HCT116 (cell line): ENCODE data around the gene SUZ12. TPM values are rescaled to one million over a fixed set of nuclear protein-coding genes. Genes with fewer than 3 reads are reported as not detected.
"Not testable (repeated sequence)": the region's sequence is repeated elsewhere in the genome, so short reads cannot be mapped to it uniquely, and the experiment has no call there.

ENCODE experiments used
- ATAC-seq: fragments of 200-7000 bp; cut with Tn5 transposase; 2 replicates; pipeline ENCODE4 v1.9.1; 2020; ENCODE audit warnings: mild to moderate bottlenecking, moderate library complexity
- BruUV-seq: library from RNA; stranded (reverse); fragments of 400-500 nt; replicated peaks from 2 replicates; lab custom pipeline; 2021; lab: Mats Ljungman, UMichigan
- CTCF ChIA-PET: fragments of 300-600 bp; sonication (Branson Sonifier 250); formaldehyde crosslinking; loops from one replicate; lab custom pipeline; 2021; ENCODE audit warnings: antibody characterized with exemption; lab: Charles Lee
- POLR2A ChIA-PET: fragments of 300-600, 350-600 bp; sonication (Branson Sonifier 250); formaldehyde crosslinking; loops from one replicate; lab custom pipeline; 2021; ENCODE audit warnings: antibody characterized with exemption; lab: Charles Lee
- RAD21 ChIA-PET, 2 experiments: fragments of 300-600 bp; sonication (Branson Sonifier 250); formaldehyde crosslinking; loops; one replicate each; lab custom pipeline; 2023; ENCODE audit warnings: low total read pairs in 2 of 2; ENCODE audit not compliant: uncharacterized antibody in 2 of 2, unreplicated experiment in 2 of 2, low non-redundant PET in 1 of 2; lab: Charles Lee
- DNase-seq: peaks from one replicate; pipeline ENCODE4 v3.0.0-alpha.2; 2010; ENCODE audit warnings: low read depth, low spot score
- H2AFZ ChIP-seq: fragments of 200-600 bp; shearing (Covaris generic), sonication (generic); 2 replicates; pipeline ENCODE4 v1.6.1; 2017; ENCODE audit warnings: low read depth, mixed run types, mixed read lengths, antibody characterized with exemption, low read length; ENCODE audit not compliant: poor library complexity, severe bottlenecking
- H3K27ac ChIP-seq: 2 replicates; pipeline ENCODE4 v1.5.1; 2012; ENCODE audit warnings: low read depth, low read length
- H3K27me3 ChIP-seq: fragments of 200-600 bp; sonication (generic); 2 replicates; pipeline ENCODE4 v1.6.1; 2016; ENCODE audit warnings: mixed run types, low read length, mixed read lengths; ENCODE audit not compliant: insufficient read depth
- H3K36me3 ChIP-seq, 2 experiments: fragments of 200-500 bp in 1 of 2; fragments of 200-600 bp in 1 of 2; sonication (Bioruptor generic) in 1 of 2; sonication (generic) in 1 of 2; 2 replicates each; pipeline versions ENCODE4 v1.5.1 to v1.6.1; 2014 to 2016; ENCODE audit warnings: low read length in 2 of 2, inconsistent platforms in 1 of 2, mixed read lengths in 1 of 2, mixed run types in 1 of 2; ENCODE audit not compliant: insufficient read depth in 2 of 2, control insufficient read depth in 1 of 2
- H3K4me1 ChIP-seq, 2 experiments: fragments of 200-600 bp in 1 of 2; sonication (generic) in 1 of 2; 2 replicates each; pipeline versions ENCODE4 v1.5.1 to v1.6.1; 2012 to 2017; ENCODE audit warnings: low read length in 2 of 2, inconsistent platforms in 1 of 2, mild to moderate bottlenecking in 1 of 2, mixed read lengths in 1 of 2, mixed run types in 1 of 2, moderate library complexity in 1 of 2; ENCODE audit not compliant: insufficient read depth in 2 of 2, control insufficient read depth in 1 of 2
- H3K4me2 ChIP-seq: fragments of 200-600 bp; sonication (generic); 2 replicates; pipeline ENCODE4 v1.6.1; 2017; ENCODE audit warnings: mixed run types, low read length, mixed read lengths
- H3K4me3 ChIP-seq, 2 experiments: fragments of 200-600 bp in 1 of 2; sonication (generic) in 1 of 2; replicated peaks in 1 of 2; 2 replicates each; pipeline ENCODE4 v1.5.1; 2011 to 2016; ENCODE audit warnings: low read length in 2 of 2, control low read depth in 1 of 2, low read depth in 1 of 2, mild to moderate bottlenecking in 1 of 2, mixed read lengths in 1 of 2, mixed run types in 1 of 2
- H3K79me2 ChIP-seq: fragments of 200-600 bp; sonication (generic); 2 replicates; pipeline ENCODE4 v1.6.1; 2017; ENCODE audit warnings: mild to moderate bottlenecking, mixed run types, low read length, moderate library complexity, mixed read lengths; ENCODE audit not compliant: insufficient read depth
- H3K9ac ChIP-seq: fragments of 200-600 bp; sonication (generic); 2 replicates; pipeline ENCODE4 v1.6.1; 2016; ENCODE audit warnings: low read length, mixed read lengths
- H3K9me2 ChIP-seq: fragments of 200-600 bp; sonication (generic), shearing (Covaris generic); 2 replicates; pipeline ENCODE4 v1.6.1; 2017; ENCODE audit warnings: mixed run types, mild to moderate bottlenecking, moderate library complexity; ENCODE audit not compliant: insufficient read depth
- H3K9me3 ChIP-seq, 2 experiments: fragments of 200-500 bp in 1 of 2; fragments of 200-600 bp in 1 of 2; sonication (Bioruptor generic) in 1 of 2; sonication (generic) in 1 of 2; 2 replicates each; pipeline ENCODE4 v1.6.1; 2014 to 2017; ENCODE audit warnings: low read length in 2 of 2, mixed read lengths in 2 of 2, inconsistent platforms in 1 of 2, low read depth in 1 of 2, mild to moderate bottlenecking in 1 of 2, mixed run types in 1 of 2, moderate library complexity in 1 of 2; ENCODE audit not compliant: control insufficient read depth in 1 of 2, insufficient read depth in 1 of 2
- H4K20me1 ChIP-seq: fragments of 200-600 bp; sonication (generic), shearing (Covaris generic); 2 replicates; pipeline ENCODE4 v1.6.1; 2017; ENCODE audit warnings: mixed run types, mild to moderate bottlenecking, moderate library complexity; ENCODE audit not compliant: insufficient read depth
- CBX3 ChIP-seq: IDR thresholded peaks from 2 replicates; pipeline ENCODE4 v1.6.1; 2012; ENCODE audit warnings: low read depth
- EZH2phosphoT487 ChIP-seq: fragments of 200-600 bp; IDR thresholded peaks from 2 replicates; pipeline ENCODE4 v1.6.1; 2018; ENCODE audit warnings: antibody characterized with exemption, borderline replicate concordance
- FOSL1 ChIP-seq: IDR thresholded peaks from 2 replicates; pipeline ENCODE4 v1.6.1; 2012; ENCODE audit warnings: low read depth
- SRF ChIP-seq: IDR thresholded peaks from 2 replicates; pipeline ENCODE4 v1.6.1; 2012; ENCODE audit warnings: low read depth
- ZBTB33 ChIP-seq: IDR thresholded peaks from 2 replicates; pipeline ENCODE4 v1.6.1; 2011; ENCODE audit warnings: mild to moderate bottlenecking, low read length, moderate library complexity; ENCODE audit not compliant: insufficient replicate concordance; ENCODE audit errors: extremely low read depth
- intact Hi-C: fragments of 100-400 bp; cut with micrococcal nuclease; formaldehyde crosslinking; loops from 2 replicates; pipeline ENCODE4 v1.10.0; 2022
- total RNA-seq: library from RNA; stranded (reverse); gene quantifications from one replicate; pipeline ENCODE4 v1.2.1, GENCODE V29; 2021; ENCODE audit not compliant: unreplicated experiment

SUZ12 gene
- total RNA-seq, 1 experiment from 2014 or later = 44.9 TPM

DNA sequence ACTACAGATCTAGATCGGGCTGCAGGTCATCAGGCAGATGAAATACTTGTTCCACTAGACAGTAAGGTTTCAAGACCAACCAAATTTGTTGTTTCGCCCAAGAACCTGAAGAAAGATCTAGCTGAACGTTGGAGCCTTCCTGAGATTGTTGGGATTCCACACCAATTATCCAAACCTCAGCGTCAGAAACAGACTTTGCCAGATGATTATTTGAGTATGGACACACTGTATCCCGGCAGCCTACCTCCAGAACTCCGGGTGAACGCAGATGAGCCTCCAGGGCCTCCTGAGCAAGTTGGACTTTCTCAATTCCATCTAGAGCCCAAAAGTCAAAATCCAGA is 84.8 kb downstream of the SUZ12 start (continued):
- TF ChIP-seq ZBTB33 (no peak), EZH2phosphoT487 (no peak), SRF (no peak), FOSL1 (no peak), CBX3 (no peak)

GRCh38 chr17:32022554-32022953 is 85.7 kb downstream of the SUZ12 start:
- BruUV-seq, H3K9ac ChIP-seq, H3K4me1 ChIP-seq, intact Hi-C loops, POLR2A ChIA-PET, H3K4me3 ChIP-seq, H3K79me2 ChIP-seq, CTCF ChIA-PET, H3K36me3 ChIP-seq, H2AFZ ChIP-seq, RAD21 ChIA-PET, DNase-seq, H3K27me3 ChIP-seq, H3K9me3 ChIP-seq, H4K20me1 ChIP-seq, H3K4me2 ChIP-seq, H3K9me2 ChIP-seq, ATAC-seq, H3K27ac ChIP-seq: not testable (repeated sequence)

- H3K4me2 ChIP-seq, H3K36me3 ChIP-seq, H3K4me1 ChIP-seq, H3K9me3 ChIP-seq, H3K79me2 ChIP-seq, H3K27ac ChIP-seq, BruUV-seq, H3K4me3 ChIP-seq, H4K20me1 ChIP-seq, H3K9me2 ChIP-seq, POLR2A ChIA-PET, RAD21 ChIA-PET, H3K27me3 ChIP-seq, DNase-seq, H2AFZ ChIP-seq, CTCF ChIA-PET, ATAC-seq, intact Hi-C loops, H3K9ac ChIP-seq: not testable (repeated sequence)
Measured at GRCh38 chr17:32027271-32027670, 90.5 kb downstream of the SUZ12 start.
